ENCODE measurements around the gene ZMAT5. TPM values are rescaled to one million over a fixed set of nuclear protein-coding genes. Genes with fewer than 3 reads are reported as not detected.

Gene ZMAT5
- total RNA-seq, 1 experiment from 2014 or later = 16.0 TPM

DNA sequence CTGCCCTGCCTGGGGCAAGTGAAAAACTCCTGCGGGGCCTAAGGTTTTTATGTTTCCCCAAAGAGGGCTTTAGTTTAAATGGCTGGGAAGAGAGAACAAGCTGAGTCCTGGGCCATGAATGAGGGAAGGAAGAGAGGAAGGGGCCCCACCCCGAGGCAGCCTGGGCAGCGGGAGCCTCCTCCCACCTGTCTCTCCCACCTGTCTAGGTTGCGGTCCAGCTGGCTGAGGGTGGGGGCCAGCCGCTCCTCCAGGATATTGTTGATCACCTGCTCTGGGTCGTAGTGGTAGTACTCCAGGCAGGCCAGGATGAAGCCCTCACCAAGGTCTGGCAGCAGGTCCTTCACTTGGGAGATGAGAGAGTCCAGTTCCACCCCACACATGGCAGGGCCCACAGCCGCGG, 35.0 kb upstream of the ZMAT5 start:
- Histone ChIP-seq H3K36me3 (ENCODE audit: control insufficient read depth in 1 of 2, insufficient read depth in 2 of 2, low read length in 2 of 2) (peaks cover 21 to 45% of the 10 kb centered on the region in 2 experiments; a peak in 3 of 4 replicates), H2AFZ (ENCODE audit: low read depth, low read length, poor library complexity, severe bottlenecking) (no peak overlapping the region)
- POLR2A ChIA-PET = no interaction called here

DNA sequence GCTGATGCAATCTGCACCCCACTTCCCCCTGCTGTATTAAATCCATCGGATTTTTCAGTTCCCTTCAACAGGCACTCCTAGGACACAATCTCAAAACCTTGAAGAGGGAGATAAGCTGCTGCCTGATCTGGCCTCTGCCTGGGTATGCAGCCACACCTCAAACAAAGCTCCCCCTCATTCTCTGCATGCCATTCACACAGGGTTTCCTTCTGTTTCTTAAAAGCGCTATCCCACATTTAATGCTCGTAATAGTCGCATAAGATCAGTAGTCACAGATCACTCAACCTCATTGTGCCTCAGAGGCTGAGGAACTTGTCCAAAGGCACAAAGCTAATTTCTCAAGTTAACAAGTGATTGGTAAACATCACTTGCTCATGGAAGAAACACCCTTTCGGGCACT, 34.3 kb upstream of the ZMAT5 start:
- H4K20me1 ChIP-seq (ENCODE audit: insufficient read depth) = no peaks in the 10 kb centered on the region
- H3K79me2 ChIP-seq (ENCODE audit: insufficient read depth, low read length) = no peaks in the 10 kb centered on the region
- POLR2A ChIA-PET = no interaction called here
- H3K4me3 ChIP-seq (replicated peaks in 1 of 2; ENCODE audit: low read depth in 1 of 2, low read length in 2 of 2) = no peak overlapping the region
- H3K27me3 ChIP-seq (ENCODE audit: insufficient read depth, low read length) = no peaks in the 10 kb centered on the region
- no TSS peak for BruUV-seq (replicated peaks)
- no peak overlapping the region for H3K9ac ChIP-seq (ENCODE audit: low read length)
- H3K4me2 ChIP-seq (ENCODE audit: low read length) = no peak overlapping the region
- CTCF ChIA-PET = no interaction called here
- DNase-seq (ENCODE audit: low read depth, low spot score) (no peak), ATAC-seq (no peak)
- intact Hi-C loops (cut with micrococcal nuclease) = no loop called here
- no peak for TF ChIP-seq SRF (IDR thresholded peaks at IDR 0.05; ENCODE audit: low read depth)
- no peak for TF ChIP-seq ZFX (IDR thresholded peaks at IDR 0.05)
- TF ChIP-seq SIN3A (IDR thresholded peaks at IDR 0.05; ENCODE audit: low read depth) = no peak
- TF ChIP-seq, protein P1, sequence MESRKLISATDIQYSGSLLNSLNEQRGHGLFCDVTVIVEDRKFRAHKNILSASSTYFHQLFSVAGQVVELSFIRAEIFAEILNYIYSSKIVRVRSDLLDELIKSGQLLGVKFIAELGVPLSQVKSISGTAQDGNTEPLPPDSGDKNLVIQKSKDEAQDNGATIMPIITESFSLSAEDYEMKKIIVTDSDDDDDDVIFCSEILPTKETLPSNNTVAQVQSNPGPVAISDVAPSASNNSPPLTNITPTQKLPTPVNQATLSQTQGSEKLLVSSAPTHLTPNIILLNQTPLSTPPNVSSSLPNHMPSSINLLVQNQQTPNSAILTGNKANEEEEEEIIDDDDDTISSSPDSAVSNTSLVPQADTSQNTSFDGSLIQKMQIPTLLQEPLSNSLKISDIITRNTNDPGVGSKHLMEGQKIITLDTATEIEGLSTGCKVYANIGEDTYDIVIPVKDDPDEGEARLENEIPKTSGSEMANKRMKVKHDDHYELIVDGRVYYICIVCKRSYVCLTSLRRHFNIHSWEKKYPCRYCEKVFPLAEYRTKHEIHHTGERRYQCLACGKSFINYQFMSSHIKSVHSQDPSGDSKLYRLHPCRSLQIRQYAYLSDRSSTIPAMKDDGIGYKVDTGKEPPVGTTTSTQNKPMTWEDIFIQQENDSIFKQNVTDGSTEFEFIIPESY (IDR thresholded peaks at IDR 0.05; ENCODE audit: extremely low read depth, insufficient replicate concordance, low read length) = no peak
- no peaks in the 10 kb centered on the region for H3K9me3 ChIP-seq (ENCODE audit: control insufficient read depth in 1 of 2, insufficient read depth in 1 of 2, low read depth in 1 of 2, low read length in 2 of 2)
- RAD21 ChIA-PET (ENCODE audit: low non-redundant PET in 1 of 2, low total read pairs in 2 of 2, uncharacterized antibody in 2 of 2, unreplicated experiment in 2 of 2) = interaction anchor here in 1 of 2 experiments (0.6 kb wide), 1 partner anchor 496 kb away, joined by 3 read pairs; no protein-coding TSS in a partner anchor
- H3K9me2 ChIP-seq (ENCODE audit: insufficient read depth) = no peaks in the 10 kb centered on the region
- H3K36me3 ChIP-seq (ENCODE audit: control insufficient read depth in 1 of 2, insufficient read depth in 2 of 2, low read length in 2 of 2) = peaks cover 16 to 39% of the 10 kb centered on the region in 2 experiments; a peak in 3 of 4 replicates
- H3K4me1 ChIP-seq (ENCODE audit: control insufficient read depth in 1 of 2, insufficient read depth in 2 of 2, low read length in 2 of 2) = peaks cover 23 to 26% of the 10 kb centered on the region in 2 experiments
- H2AFZ ChIP-seq (ENCODE audit: low read depth, low read length, poor library complexity, severe bottlenecking) = no peak overlapping the region
- no peak overlapping the region for H3K27ac ChIP-seq (ENCODE audit: low read depth, low read length)

More for the DNA sequence above, 35.0 kb upstream of the ZMAT5 start:
- no peak for DNase-seq (ENCODE audit: low read depth, low spot score)
- Histone ChIP-seq H3K9me2 (ENCODE audit: insufficient read depth) (no peaks in the 10 kb centered on the region), H3K9ac (ENCODE audit: low read length) (no peak overlapping the region), H3K27me3 (ENCODE audit: insufficient read depth, low read length) (no peaks in the 10 kb centered on the region), H3K4me1 (ENCODE audit: control insufficient read depth in 1 of 2, insufficient read depth in 2 of 2, low read length in 2 of 2) (peaks cover 23 to 26% of the 10 kb centered on the region in 2 experiments), H3K27ac (ENCODE audit: low read depth, low read length) (no peak overlapping the region), H4K20me1 (ENCODE audit: insufficient read depth) (no peaks in the 10 kb centered on the region), H3K9me3 (ENCODE audit: control insufficient read depth in 1 of 2, insufficient read depth in 1 of 2, low read depth in 1 of 2, low read length in 2 of 2) (no peaks in the 10 kb centered on the region), H3K4me2 (ENCODE audit: low read length) (no peak overlapping the region), H3K79me2 (ENCODE audit: insufficient read depth, low read length) (no peaks in the 10 kb centered on the region), H3K4me3 (replicated peaks in 1 of 2; ENCODE audit: low read depth in 1 of 2, low read length in 2 of 2) (no peak overlapping the region)
- BruUV-seq (replicated peaks) = no TSS peak
- RAD21 ChIA-PET (ENCODE audit: low non-redundant PET in 1 of 2, low total read pairs in 2 of 2, uncharacterized antibody in 2 of 2, unreplicated experiment in 2 of 2) = interaction anchor here in 1 of 2 experiments (0.6 kb wide), 1 partner anchor 497 kb away, joined by 3 read pairs; no protein-coding TSS in a partner anchor
- intact Hi-C loops (cut with micrococcal nuclease) = no loop called here
- TF ChIP-seq RAD21 (IDR thresholded peaks at IDR 0.05; ENCODE audit: low read depth) (no peak), YY1 (IDR thresholded peaks at IDR 0.05; ENCODE audit: extremely low read depth, insufficient replicate concordance, low read depth, low read length) (no peak), ZFX (IDR thresholded peaks at IDR 0.05) (no peak)
- TF ChIP-seq, protein P2, sequence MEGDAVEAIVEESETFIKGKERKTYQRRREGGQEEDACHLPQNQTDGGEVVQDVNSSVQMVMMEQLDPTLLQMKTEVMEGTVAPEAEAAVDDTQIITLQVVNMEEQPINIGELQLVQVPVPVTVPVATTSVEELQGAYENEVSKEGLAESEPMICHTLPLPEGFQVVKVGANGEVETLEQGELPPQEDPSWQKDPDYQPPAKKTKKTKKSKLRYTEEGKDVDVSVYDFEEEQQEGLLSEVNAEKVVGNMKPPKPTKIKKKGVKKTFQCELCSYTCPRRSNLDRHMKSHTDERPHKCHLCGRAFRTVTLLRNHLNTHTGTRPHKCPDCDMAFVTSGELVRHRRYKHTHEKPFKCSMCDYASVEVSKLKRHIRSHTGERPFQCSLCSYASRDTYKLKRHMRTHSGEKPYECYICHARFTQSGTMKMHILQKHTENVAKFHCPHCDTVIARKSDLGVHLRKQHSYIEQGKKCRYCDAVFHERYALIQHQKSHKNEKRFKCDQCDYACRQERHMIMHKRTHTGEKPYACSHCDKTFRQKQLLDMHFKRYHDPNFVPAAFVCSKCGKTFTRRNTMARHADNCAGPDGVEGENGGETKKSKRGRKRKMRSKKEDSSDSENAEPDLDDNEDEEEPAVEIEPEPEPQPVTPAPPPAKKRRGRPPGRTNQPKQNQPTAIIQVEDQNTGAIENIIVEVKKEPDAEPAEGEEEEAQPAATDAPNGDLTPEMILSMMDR (IDR thresholded peaks at IDR 0.05 in 2 of 3, conservative IDR thresholded peaks at IDR 0.05 in 1 of 3; ENCODE audit: borderline replicate concordance in 1 of 3, insufficient read depth in 1 of 3, low read depth in 2 of 3, low read length in 2 of 3) = no peak
- no peak for ATAC-seq
- CTCF ChIA-PET = no interaction called here
